HEK293T (cell line): Measurements from ENCODE around the gene CA10.

ENCODE experiments used
- BHLHE40 ChIP-seq: fragments of 450-650 bp; IDR thresholded peaks from 2 replicates; pipeline ENCODE4 v1.6.1; 2016; ENCODE audit warnings: mild to moderate bottlenecking, moderate library complexity, borderline replicate concordance
- ELF4 ChIP-seq: fragments of 450-650 bp; IDR thresholded peaks from 2 replicates; pipeline ENCODE4 v1.6.1; 2017; ENCODE audit warnings: antibody characterized with exemption
- FOXK2 ChIP-seq: fragments of 450-650 bp; IDR thresholded peaks from 2 replicates; pipeline ENCODE4 v1.6.1; 2016; ENCODE audit warnings: mild to moderate bottlenecking
- NFRKB ChIP-seq: fragments of 450-650 bp; IDR thresholded peaks from 2 replicates; pipeline ENCODE4 v1.6.1; 2016; ENCODE audit warnings: mild to moderate bottlenecking, moderate library complexity
- ZNF384 ChIP-seq: fragments of 450-650 bp; IDR thresholded peaks from 2 replicates; pipeline ENCODE4 v1.6.1; 2016

- no peak for TF ChIP-seq FOXK2
- no peak for TF ChIP-seq BHLHE40
- TF ChIP-seq NFRKB, result no peak
- TF ChIP-seq ZNF384, result no peak
- TF ChIP-seq ELF4, result no peak
These were observed 352.7 kb downstream of the CA10 start for GRCh38 chr17:51805765-51806164.
